ENCODE measurements around the gene MDFI. TPM values are rescaled to one million over a fixed set of nuclear protein-coding genes. Genes with fewer than 3 reads are reported as not detected.

The MDFI gene
- total RNA-seq, 1 donor from 2014 or later: 61.2 TPM

GRCh38 chr6:41670703-41671360 is 32.6 kb downstream of the MDFI start:
- H3K4me3 ChIP-seq (ENCODE audit: low read depth, low read length): no peak overlapping the region
- no peak for DNase-seq (ENCODE audit: low read depth)
- TF ChIP-seq, protein P1, sequence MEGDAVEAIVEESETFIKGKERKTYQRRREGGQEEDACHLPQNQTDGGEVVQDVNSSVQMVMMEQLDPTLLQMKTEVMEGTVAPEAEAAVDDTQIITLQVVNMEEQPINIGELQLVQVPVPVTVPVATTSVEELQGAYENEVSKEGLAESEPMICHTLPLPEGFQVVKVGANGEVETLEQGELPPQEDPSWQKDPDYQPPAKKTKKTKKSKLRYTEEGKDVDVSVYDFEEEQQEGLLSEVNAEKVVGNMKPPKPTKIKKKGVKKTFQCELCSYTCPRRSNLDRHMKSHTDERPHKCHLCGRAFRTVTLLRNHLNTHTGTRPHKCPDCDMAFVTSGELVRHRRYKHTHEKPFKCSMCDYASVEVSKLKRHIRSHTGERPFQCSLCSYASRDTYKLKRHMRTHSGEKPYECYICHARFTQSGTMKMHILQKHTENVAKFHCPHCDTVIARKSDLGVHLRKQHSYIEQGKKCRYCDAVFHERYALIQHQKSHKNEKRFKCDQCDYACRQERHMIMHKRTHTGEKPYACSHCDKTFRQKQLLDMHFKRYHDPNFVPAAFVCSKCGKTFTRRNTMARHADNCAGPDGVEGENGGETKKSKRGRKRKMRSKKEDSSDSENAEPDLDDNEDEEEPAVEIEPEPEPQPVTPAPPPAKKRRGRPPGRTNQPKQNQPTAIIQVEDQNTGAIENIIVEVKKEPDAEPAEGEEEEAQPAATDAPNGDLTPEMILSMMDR (conservative IDR thresholded peaks at IDR 0.05; ENCODE audit: low read depth, low read length): no peak

DNA sequence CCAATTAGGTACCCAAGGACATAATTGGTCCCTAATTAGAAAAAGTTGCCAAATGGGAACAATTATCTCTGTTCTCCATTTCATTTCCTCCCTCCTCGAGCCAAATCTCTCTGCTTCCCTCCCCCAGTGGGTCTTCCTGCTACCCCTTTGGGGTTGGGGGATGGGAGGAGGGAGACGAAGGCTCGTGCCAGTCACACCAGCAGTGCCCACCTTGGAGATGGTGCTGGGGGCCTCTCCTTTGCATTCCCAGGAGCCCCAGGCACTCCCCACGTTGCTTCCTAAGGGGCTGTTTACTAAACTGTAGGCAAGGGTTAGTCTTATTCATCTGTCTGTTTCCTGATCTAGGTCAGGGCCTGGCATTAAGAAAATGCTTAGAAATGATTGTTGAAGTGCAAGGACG is 33.1 kb downstream of the MDFI start:
- no peak for DNase-seq (ENCODE audit: low read depth)
- TF ChIP-seq, protein P1 (conservative IDR thresholded peaks at IDR 0.05; ENCODE audit: low read depth, low read length): no peak
- no peak overlapping the region for H3K4me3 ChIP-seq (ENCODE audit: low read depth, low read length)

- H3K4me3 ChIP-seq (ENCODE audit: low read depth, low read length): no peak overlapping the region
- TF ChIP-seq, protein P1 (conservative IDR thresholded peaks at IDR 0.05; ENCODE audit: low read depth, low read length): no peak
- no peak for DNase-seq (ENCODE audit: low read depth)
Observed at GRCh38 chr6:41672016-41672415, 33.7 kb downstream of the MDFI start.

DNA sequence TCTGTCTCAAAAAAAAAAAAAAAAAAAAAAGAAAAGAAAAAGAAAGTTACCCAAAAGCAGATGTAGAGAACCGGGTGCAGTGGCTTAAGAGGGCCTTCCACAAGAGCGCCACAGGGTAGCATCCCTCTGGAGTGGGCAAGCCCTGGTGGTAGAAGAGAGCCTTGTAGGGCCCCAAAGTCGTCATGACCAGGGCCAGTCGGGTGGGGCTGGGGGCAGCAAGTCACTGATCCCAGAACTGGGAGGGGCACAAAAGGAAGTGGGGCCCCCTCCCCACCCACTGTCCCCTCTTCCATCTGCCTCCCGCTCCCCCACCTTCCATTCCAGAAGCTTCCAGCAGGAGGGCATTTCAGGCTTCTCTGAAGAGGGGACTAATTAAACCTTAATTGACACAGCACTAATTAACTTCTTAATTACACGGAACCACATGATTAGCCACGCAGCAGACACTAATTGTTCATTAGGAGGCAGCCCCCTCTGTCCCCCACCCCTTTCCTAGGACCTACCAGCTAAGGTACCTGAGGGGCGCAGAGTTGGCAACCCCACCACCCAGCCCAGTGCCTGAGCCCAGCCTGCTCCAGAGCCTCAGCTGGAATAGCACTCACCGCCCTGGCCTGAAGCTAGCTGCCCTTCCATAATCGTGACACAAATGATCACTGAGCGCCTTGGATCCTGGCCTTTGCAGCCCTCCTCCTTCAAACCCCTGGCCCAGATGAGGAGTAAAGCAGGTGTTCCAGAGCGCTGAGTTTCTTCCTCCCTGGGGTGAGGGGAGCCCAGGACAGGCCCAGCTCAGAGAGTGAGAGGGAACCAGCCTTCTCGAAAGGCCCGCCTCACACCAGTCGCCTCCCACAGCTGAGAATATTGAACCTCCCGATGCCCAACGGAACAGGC is 34.8 kb downstream of the MDFI start:
- TF ChIP-seq, protein P1 (conservative IDR thresholded peaks at IDR 0.05; ENCODE audit: low read depth, low read length): no peak
- no peak for DNase-seq (ENCODE audit: low read depth)
- no peak overlapping the region for H3K4me3 ChIP-seq (ENCODE audit: low read depth, low read length)

GRCh38 chr6:41673704-41674000 is 35.4 kb downstream of the MDFI start:
- TF ChIP-seq, protein P1 (conservative IDR thresholded peaks at IDR 0.05; ENCODE audit: low read depth, low read length): no peak
- no peak for DNase-seq (ENCODE audit: low read depth)

DNA sequence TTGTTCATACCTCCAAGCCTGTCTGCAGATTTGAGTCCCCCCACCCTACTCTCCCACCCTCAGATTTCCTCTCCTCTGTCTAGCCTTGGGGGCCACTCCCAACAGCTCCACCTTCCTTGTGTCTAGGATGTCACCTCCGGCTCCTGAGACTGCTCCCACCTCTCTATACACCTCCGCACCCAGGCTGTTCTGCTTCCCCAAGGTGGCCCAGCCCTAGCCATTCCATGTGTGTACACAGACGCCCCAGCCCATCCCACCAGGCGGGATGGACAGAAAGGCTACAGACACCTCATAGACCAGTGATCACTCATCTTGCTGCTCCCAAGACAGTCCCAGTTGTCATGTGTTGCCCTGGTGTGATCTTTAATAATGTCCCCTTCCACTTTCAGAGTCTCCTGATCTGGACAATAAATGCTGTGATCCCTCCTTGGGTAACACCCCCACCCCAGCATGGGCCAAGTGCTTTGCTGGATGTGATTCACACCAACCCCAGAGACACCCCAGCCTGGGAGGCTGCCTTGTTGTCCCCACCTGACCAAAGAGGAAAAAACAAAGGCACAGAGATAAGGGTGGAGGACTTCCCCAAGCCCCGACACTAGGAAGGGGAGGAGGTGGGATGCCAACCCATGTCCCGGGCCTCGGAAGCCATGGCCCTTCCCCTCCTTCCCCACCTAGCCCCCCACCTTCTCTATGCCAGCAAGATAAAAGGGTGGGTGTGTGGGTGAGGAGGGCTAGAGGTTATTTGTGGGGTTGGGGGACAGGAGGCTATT is 36.1 kb downstream of the MDFI start:
- DNase-seq (ENCODE audit: low read depth): no peak
- no peak overlapping the region for H3K4me3 ChIP-seq (ENCODE audit: low read depth, low read length)
- TF ChIP-seq, protein P1 (conservative IDR thresholded peaks at IDR 0.05; ENCODE audit: low read depth, low read length): no peak

More at GRCh38 chr6:41673704-41674000, 35.4 kb downstream of the MDFI start:
- H3K4me3 ChIP-seq (ENCODE audit: low read depth, low read length): no peak overlapping the region
